ENCODE data around the gene FHIT. TPM values are rescaled to one million over a fixed set of nuclear protein-coding genes. Genes with fewer than 3 reads are reported as not detected.
"Not testable (repeated sequence)": the region's sequence is repeated elsewhere in the genome, so short reads cannot be mapped to it uniquely, and the experiment has no call there.

Gene FHIT
- total and polyA plus RNA-seq, 11 donors, result 4.2 to 26.8 (median 16.5) TPM

- 86 to 96% (median 91%) methylated on average over 2 of the region's 2 CpGs for WGBS, 4 donors
- no peak for TF ChIP-seq CTCF (IDR thresholded peaks at IDR 0.05)
- TF ChIP-seq POLR2A (IDR thresholded peaks at IDR 0.05), result no peak
- no peaks in the 10 kb centered on the region for H3K27me3 ChIP-seq
- no peak for DNase-seq
- H3K9me3 ChIP-seq, result peaks cover 0 to 14% (median 0%) of the 10 kb centered on the region in 12 donors
- H3K4me1 ChIP-seq, result no peaks in the 10 kb centered on the region
- H3K36me3 ChIP-seq, result no peaks in the 10 kb centered on the region
- ATAC-seq, result no peak
- intact Hi-C loops (cut with DNase I), result no loop called here
- H3K4me3 ChIP-seq, result no peak overlapping the region
- no peak overlapping the region for H3K27ac ChIP-seq
Measured at GRCh38 chr3:61031503-61031902, 219.7 kb downstream of the FHIT start.

GRCh38 chr3:61030469-61031035 is 220.7 kb downstream of the FHIT start:
- TF ChIP-seq POLR2A (IDR thresholded peaks at IDR 0.05), result no peak
- no peak for TF ChIP-seq CTCF (IDR thresholded peaks at IDR 0.05)
- Histone ChIP-seq H3K36me3 (no peaks in the 10 kb centered on the region), H3K27me3 (no peaks in the 10 kb centered on the region), H3K4me3 (no peak overlapping the region), H3K4me1 (no peaks in the 10 kb centered on the region), H3K9me3 (peaks cover 0 to 14% (median 0%) of the 10 kb centered on the region in 12 donors), H3K27ac (no peak overlapping the region)
- intact Hi-C loops (cut with DNase I), result no loop called here
- ATAC-seq (no peak), DNase-seq (no peak)
- 77 to 87% (median 85%) methylated on average over 4 of the region's 4 CpGs for WGBS, 4 donors

DNA sequence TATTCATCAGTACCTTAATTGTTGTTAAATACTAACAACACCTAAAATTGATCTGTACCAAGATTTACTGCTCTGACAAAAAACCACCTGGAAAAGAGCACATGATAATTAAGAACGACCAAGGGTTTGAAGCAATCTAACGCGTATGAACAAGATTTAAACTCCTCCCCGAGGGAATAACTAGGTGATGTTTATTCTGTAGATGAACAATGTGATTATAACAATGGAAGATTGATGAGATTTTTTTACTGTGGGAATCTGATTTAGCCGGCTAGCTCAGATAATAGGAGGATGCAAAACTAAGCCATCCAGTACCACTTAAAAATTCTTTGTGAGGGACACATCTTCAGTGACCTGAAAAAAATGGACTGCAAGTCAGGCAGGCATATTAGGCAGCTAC is 222.1 kb downstream of the FHIT start:
- Histone ChIP-seq H3K27me3 (no peaks in the 10 kb centered on the region), H3K4me3 (no peak overlapping the region), H3K4me1 (no peaks in the 10 kb centered on the region), H3K9me3 (peaks cover 0 to 11% (median 0%) of the 10 kb centered on the region in 12 donors), H3K27ac (no peak overlapping the region), H3K36me3 (no peaks in the 10 kb centered on the region)
- TF ChIP-seq CTCF (IDR thresholded peaks at IDR 0.05), result no peak
- TF ChIP-seq POLR2A (IDR thresholded peaks at IDR 0.05), result no peak
- no peak for DNase-seq
- no peak for ATAC-seq
- intact Hi-C loops (cut with DNase I), result no loop called here
- WGBS, 4 donors, result 70 to 81% (median 76%) methylated on average over 5 of the region's 5 CpGs

DNA sequence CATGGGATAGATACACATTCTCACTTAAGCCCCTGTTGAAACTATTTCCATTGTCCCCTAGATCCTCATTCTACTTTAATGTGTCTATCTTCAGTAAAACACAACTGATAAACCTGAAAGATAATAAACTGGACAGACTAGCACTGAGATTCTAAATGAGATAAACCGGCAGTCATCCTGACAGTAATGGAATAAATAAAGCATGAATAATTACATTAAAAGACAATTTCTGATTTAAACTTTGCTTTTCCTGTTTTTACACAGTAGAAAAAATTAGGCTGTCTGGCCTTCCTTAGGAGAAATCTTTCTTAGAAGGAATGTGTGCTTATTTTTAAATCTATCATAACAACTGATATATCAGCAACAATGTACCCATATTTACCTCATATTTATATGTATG is 232.4 kb downstream of the FHIT start:
- Histone ChIP-seq H3K9me3 (peaks cover 0 to 15% (median 2%) of the 10 kb centered on the region in 12 donors), H3K36me3 (no peaks in the 10 kb centered on the region), H3K27me3 (no peaks in the 10 kb centered on the region), H3K4me1 (no peaks in the 10 kb centered on the region), H3K27ac (no peak overlapping the region), H3K4me3 (no peak overlapping the region)
- TF ChIP-seq POLR2A (IDR thresholded peaks at IDR 0.05) (no peak), CTCF (IDR thresholded peaks at IDR 0.05) (no peak)
- intact Hi-C loops (cut with DNase I), result no loop called here
- no peak for ATAC-seq
- WGBS, 4 donors, result 48 to 82% (median 73%) methylated on average over 1 of the region's 1 CpG
- DNase-seq, result no peak

DNA sequence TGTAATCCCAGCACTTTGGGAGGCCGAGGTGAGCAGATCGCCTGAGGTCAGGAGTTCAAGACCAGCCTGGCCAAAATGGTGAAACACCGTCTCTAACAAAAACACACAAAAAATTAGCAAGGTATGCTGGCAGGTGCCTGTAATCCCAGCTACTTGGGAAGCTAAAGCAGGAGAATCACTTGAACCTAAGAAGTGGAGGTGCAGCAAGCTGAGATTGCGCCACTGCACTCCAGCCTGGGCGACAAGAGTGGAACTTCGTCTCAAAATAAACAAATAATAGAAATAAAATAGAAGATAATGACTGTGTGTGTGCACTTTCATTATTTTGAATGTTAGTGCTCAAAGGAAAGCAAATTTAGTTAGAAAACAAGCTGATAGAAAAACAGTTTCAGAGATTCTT is 234.2 kb downstream of the FHIT start:
- H3K9me3 ChIP-seq; ATAC-seq; H3K4me3 ChIP-seq; intact Hi-C loops (cut with DNase I); DNase-seq; H3K36me3 ChIP-seq; H3K27ac ChIP-seq; H3K27me3 ChIP-seq; H3K4me1 ChIP-seq: not testable (repeated sequence)
- WGBS, 4 donors, result 93 to 95% (median 94%) methylated on average over 6 of the region's 6 CpGs
